Natural killer cell treated with Interleukin-12 subunit alpha and Interleukin-12 subunit beta and Interleukin-15 and Interleukin-18, amount 100 ng/mL, for 72 hours (primary cell): Measurements from ENCODE around the gene NR3C2. TPM values are rescaled to one million over a fixed set of nuclear protein-coding genes. Genes with fewer than 3 reads are reported as not detected.

Experiments
- ATAC-seq, 2 donors: fragments of 150-1000 bp; cut with Tn5 transposase in 1 of 2; sonication (Bioruptor Pico), chemical (Tn5 transposase) in 1 of 2; 2 replicates each; pipeline ENCODE4 v1.10.0; 2021
- DNase-seq: peaks from one replicate; pipeline ENCODE4 v3.0.0; 2022; ENCODE audit warnings: low spot score
- H3K27ac Mint-ChIP-seq, 2 donors: 1 replicate in 1 of 2; 2 replicates in 1 of 2; pipeline ENCODE4 v1.8.0; 2022; ENCODE audit warnings: mixed read lengths in 2 of 2, mild to moderate bottlenecking in 1 of 2, moderate library complexity in 1 of 2
- H3K27me3 Mint-ChIP-seq, 2 donors: 1 replicate in 1 of 2; 2 replicates in 1 of 2; pipeline ENCODE4 v1.8.0; 2022; ENCODE audit warnings: mixed read lengths in 2 of 2
- H3K36me3 Mint-ChIP-seq: one replicate; pipeline ENCODE4 v1.8.0; 2022; ENCODE audit warnings: mixed read lengths
- H3K4me1 Mint-ChIP-seq, 2 donors: 1 replicate in 1 of 2; 2 replicates in 1 of 2; pipeline ENCODE4 v1.8.0; 2022; ENCODE audit warnings: low read depth in 2 of 2, mixed read lengths in 2 of 2, mild to moderate bottlenecking in 1 of 2
- H3K4me3 Mint-ChIP-seq: one replicate; pipeline ENCODE4 v1.8.0; 2022; ENCODE audit warnings: mixed read lengths
- H3K9me3 Mint-ChIP-seq: 2 replicates; pipeline ENCODE4 v1.8.0; 2022; ENCODE audit warnings: mixed read lengths
- total RNA-seq, 2 donors: library from RNA; stranded (reverse); gene quantifications; one replicate each; pipeline ENCODE4 v1.2.3, GENCODE V29; 2022

NR3C2 gene
- total RNA-seq, result 1 to 10 TPM; 1.5 to 2.4 TPM

GRCh38 chr4:148441986-148442831 lies at the start of gene NR3C2:
NR3C2 (minus strand) TSS chr4:148442414.
- Mint-ChIP-seq H3K27me3 (peaks cover 28 to 42% of the 10 kb centered on the region in 2 donors), H3K36me3 (no peaks in the 10 kb centered on the region), H3K9me3 (no peaks in the 10 kb centered on the region), H3K27ac (peak within 1 kb of the TSS; percentile 64 to 79), H3K4me3 (peak within 1 kb of the TSS; percentile 93), H3K4me1 (peaks cover 16 to 21% of the 10 kb centered on the region in 2 donors)
- peak; percentile 96 to 98 for ATAC-seq
- peak; percentile 98 for DNase-seq

DNA sequence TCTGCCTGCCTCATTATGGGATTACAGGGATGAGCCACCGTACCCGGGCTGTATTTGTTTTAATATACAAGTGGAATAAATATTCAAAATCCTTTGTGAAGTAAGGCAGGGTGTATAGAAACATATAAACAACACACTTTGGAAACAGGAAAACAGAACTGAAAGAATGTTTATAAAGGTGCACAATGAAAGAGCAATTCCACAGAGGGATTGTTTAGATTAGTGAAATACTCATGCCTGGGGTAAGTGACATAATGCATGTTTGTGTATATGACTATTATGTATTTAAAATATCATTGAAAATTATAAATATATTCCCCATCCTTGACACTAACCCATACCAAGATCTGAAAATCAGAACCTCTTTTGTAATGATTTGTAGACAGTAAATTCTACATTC lies 45.0 kb upstream of the NR3C2 start:
- H3K27me3 Mint-ChIP-seq, result peaks cover 3 to 6% of the 10 kb centered on the region in 2 donors
- H3K9me3 Mint-ChIP-seq, result peaks cover 7% of the 10 kb centered on the region
- no peak overlapping the region for H3K27ac Mint-ChIP-seq
- no peak for ATAC-seq
- no peaks in the 10 kb centered on the region for H3K36me3 Mint-ChIP-seq
- H3K4me1 Mint-ChIP-seq, result no peaks in the 10 kb centered on the region
- DNase-seq, result no peak
- no peak overlapping the region for H3K4me3 Mint-ChIP-seq

DNA sequence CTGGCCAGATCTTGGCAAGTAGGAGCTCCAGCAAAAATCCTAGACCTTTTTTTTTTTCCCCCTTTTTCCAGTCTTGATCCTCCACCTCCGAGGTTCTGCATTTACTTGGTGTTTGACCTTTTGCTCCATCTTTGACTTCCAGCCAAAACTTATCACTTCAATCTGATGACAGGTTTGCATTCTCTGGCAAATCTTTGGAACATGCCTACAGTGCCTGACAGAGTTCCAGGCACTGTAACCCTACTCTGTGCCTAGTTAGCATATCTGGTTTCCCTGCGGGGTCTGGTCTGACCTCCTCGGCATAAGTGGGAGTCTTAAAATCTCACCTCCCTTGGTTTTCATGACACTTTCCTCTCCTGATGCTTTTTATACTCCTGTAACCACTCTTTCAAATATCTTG lies 39.4 kb upstream of the NR3C2 start:
- no peak for ATAC-seq
- Mint-ChIP-seq H3K9me3 (peaks cover 9% of the 10 kb centered on the region), H3K36me3 (no peaks in the 10 kb centered on the region), H3K27ac (no peak overlapping the region), H3K27me3 (peaks cover 6 to 13% of the 10 kb centered on the region in 2 donors), H3K4me3 (no peak overlapping the region), H3K4me1 (no peaks in the 10 kb centered on the region)
- DNase-seq, result no peak

DNA sequence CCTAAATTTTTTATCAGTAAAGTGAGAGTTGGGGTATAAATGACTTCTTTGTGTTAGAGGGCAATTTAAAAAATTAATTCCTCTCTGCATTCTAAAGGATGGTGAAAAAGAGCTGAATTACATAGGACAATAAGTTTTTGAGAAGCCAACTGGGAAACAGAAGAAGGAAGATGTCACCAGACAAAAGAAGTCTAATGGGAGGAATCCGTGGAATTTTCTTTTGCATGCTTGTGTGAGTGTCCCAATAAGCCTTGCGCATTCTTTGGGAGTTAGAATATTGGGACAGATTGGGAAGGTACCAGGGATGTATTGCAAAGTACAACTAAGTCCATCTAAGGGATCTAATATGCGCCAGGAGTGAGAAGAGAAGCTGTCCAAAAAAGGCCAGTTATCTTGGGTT lies 35.1 kb upstream of the NR3C2 start:
- H3K27ac Mint-ChIP-seq, result no peak overlapping the region

GRCh38 chr4:148469938-148470337 lies 27.7 kb upstream of the NR3C2 start:
- ATAC-seq, result no peak
- DNase-seq, result no peak
- no peak overlapping the region for H3K27ac Mint-ChIP-seq
- H3K9me3 Mint-ChIP-seq, result no peaks in the 10 kb centered on the region
- H3K36me3 Mint-ChIP-seq, result no peaks in the 10 kb centered on the region
- no peak overlapping the region for H3K4me3 Mint-ChIP-seq
- no peaks in the 10 kb centered on the region for H3K4me1 Mint-ChIP-seq
- peaks cover 11 to 30% of the 10 kb centered on the region in 2 donors for H3K27me3 Mint-ChIP-seq

More for the DNA sequence above, 35.1 kb upstream of the NR3C2 start:
- Mint-ChIP-seq H3K27me3 (peaks cover 3 to 15% of the 10 kb centered on the region in 2 donors), H3K4me3 (no peak overlapping the region), H3K4me1 (no peaks in the 10 kb centered on the region), H3K36me3 (no peaks in the 10 kb centered on the region), H3K9me3 (peaks cover 2% of the 10 kb centered on the region)
- no peak for DNase-seq
- no peak for ATAC-seq

DNA sequence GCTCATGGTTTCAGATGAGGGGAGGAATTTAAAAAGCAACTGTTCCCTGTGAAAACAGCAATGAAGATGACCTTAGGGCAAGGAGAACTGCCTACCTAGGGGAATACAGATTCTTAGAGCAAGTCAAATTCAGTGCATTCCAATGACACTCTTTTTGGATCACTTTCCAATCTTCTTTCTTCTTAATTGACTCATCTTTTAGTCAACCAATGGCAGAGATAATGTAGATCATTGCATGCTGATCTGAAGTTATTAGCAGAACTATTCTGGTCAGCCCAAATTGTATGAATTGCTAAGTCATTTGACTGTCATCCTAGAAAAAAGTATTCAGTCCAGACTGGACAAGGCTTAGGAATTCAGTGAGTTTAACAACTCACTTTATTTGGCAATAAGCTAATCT lies 12.6 kb upstream of the NR3C2 start:
- no peak overlapping the region for H3K27ac Mint-ChIP-seq
- DNase-seq (no peak), ATAC-seq (no peak)
- H3K36me3 Mint-ChIP-seq, result no peaks in the 10 kb centered on the region
- no peaks in the 10 kb centered on the region for H3K4me1 Mint-ChIP-seq
- H3K27me3 Mint-ChIP-seq, result peaks cover 7 to 29% of the 10 kb centered on the region in 2 donors
- peaks cover 3% of the 10 kb centered on the region for H3K9me3 Mint-ChIP-seq
- no peak overlapping the region for H3K4me3 Mint-ChIP-seq

GRCh38 chr4:148453833-148454232 lies 11.6 kb upstream of the NR3C2 start:
- Mint-ChIP-seq H3K4me3 (no peak overlapping the region), H3K27me3 (peaks cover 7 to 29% of the 10 kb centered on the region in 2 donors), H3K4me1 (no peaks in the 10 kb centered on the region), H3K9me3 (peaks cover 3% of the 10 kb centered on the region), H3K36me3 (no peaks in the 10 kb centered on the region), H3K27ac (no peak overlapping the region)
- DNase-seq (no peak), ATAC-seq (no peak)

- ATAC-seq, result no peak
These were observed 10.8 kb upstream of the NR3C2 start for GRCh38 chr4:148452970-148453369.

GRCh38 chr4:148449921-148450320 lies 7.7 kb upstream of the NR3C2 start:
- Mint-ChIP-seq H3K36me3 (no peaks in the 10 kb centered on the region), H3K27me3 (peaks cover 6 to 16% of the 10 kb centered on the region in 2 donors), H3K27ac (no peak overlapping the region), H3K9me3 (no peaks in the 10 kb centered on the region), H3K4me1 (peaks cover 3 to 7% of the 10 kb centered on the region in 2 donors), H3K4me3 (no peak overlapping the region)
- DNase-seq, result no peak
- no peak for ATAC-seq

More at GRCh38 chr4:148452970-148453369, 10.8 kb upstream of the NR3C2 start:
- Mint-ChIP-seq H3K27me3 (peaks cover 7 to 21% of the 10 kb centered on the region in 2 donors), H3K4me3 (no peak overlapping the region), H3K27ac (no peak overlapping the region), H3K9me3 (peaks cover 2% of the 10 kb centered on the region), H3K4me1 (no peaks in the 10 kb centered on the region), H3K36me3 (no peaks in the 10 kb centered on the region)
- DNase-seq, result no peak

DNA sequence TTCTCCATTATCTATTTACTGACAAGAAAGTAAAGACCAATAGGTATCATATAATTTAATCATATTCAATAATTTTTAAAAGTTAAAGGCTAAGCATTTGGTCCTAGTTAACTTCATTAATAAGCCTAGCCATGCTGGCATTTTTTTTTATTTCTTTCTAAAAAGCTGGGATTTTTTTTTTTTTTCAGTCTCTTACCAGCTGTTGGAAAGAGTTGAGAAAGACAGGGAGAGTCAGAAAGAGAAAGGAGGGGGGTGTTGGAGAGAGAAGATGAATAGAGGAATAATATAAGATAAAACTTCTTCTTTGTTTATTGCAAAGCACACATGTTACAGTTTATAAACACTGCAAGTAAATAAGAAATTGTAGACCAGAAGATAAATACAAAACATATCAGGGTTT lies 5.9 kb upstream of the NR3C2 start:
- peaks cover 3 to 7% of the 10 kb centered on the region in 2 donors for H3K4me1 Mint-ChIP-seq
- H3K27me3 Mint-ChIP-seq, result peaks cover 6 to 16% of the 10 kb centered on the region in 2 donors
- no peak for DNase-seq
- no peak overlapping the region for H3K27ac Mint-ChIP-seq
- no peaks in the 10 kb centered on the region for H3K9me3 Mint-ChIP-seq
- no peaks in the 10 kb centered on the region for H3K36me3 Mint-ChIP-seq
- ATAC-seq, result no peak
- no peak overlapping the region for H3K4me3 Mint-ChIP-seq

GRCh38 chr4:148447681-148448080 lies 5.5 kb upstream of the NR3C2 start:
- Mint-ChIP-seq H3K4me3 (no peak overlapping the region), H3K4me1 (peaks cover 7% of the 10 kb centered on the region in 2 donors), H3K27me3 (peaks cover 6 to 16% of the 10 kb centered on the region in 2 donors), H3K27ac (no peak overlapping the region), H3K9me3 (no peaks in the 10 kb centered on the region), H3K36me3 (no peaks in the 10 kb centered on the region)
- DNase-seq, result no peak
- ATAC-seq, result no peak

GRCh38 chr4:148445860-148446330 lies 3.7 kb upstream of the NR3C2 start:
- peaks cover 12 to 23% of the 10 kb centered on the region in 2 donors for H3K27me3 Mint-ChIP-seq
- peak overlapping the region; percentile 7 to 23 for H3K27ac Mint-ChIP-seq
- peaks cover 14 to 20% of the 10 kb centered on the region in 2 donors for H3K4me1 Mint-ChIP-seq
- DNase-seq (no peak), ATAC-seq (no peak)
- peak overlapping the region; percentile 86 for H3K4me3 Mint-ChIP-seq
- H3K9me3 Mint-ChIP-seq, result no peaks in the 10 kb centered on the region
- H3K36me3 Mint-ChIP-seq, result no peaks in the 10 kb centered on the region

DNA sequence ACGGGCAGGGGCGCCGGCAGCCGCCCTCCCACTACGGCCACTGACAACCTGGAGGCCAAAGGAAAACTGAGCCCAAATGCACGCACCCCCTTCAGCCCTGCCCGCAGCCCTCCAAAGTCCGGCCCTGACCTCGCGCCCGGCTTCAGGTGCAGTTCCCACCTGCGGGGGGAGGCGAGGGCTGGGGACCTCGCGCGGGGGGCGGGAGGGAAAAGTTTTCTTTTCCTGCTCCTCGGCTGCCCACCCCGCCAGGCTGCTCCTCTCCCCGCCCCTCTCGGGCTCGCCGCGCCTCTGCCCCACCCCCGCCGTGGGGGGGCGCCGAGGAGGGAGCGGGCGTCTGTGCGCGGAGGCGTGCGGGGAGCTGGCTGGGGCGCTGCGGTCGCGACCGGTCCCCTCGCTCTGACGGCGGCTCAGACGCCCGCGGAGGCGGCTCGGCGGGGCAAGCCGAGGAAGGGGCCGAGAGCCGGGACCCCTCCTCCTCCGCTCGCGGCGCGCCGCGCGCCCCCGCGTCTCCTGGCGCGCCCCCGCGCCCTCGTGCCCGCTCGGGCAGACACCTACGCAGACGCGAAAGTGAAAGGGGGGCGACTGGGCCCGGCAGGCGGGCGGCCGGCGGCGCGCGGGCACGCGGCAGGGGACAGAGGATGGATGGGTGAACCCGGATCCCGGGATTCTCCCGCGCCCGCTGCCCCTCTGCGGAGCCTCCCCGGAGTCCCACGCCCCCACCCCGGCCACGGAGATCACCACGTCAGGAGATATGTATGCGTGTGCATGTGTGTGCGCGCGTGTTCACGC lies 3.1 kb upstream of the NR3C2 start:
- no peak overlapping the region for H3K27ac Mint-ChIP-seq
- H3K36me3 Mint-ChIP-seq, result no peaks in the 10 kb centered on the region
- no peaks in the 10 kb centered on the region for H3K9me3 Mint-ChIP-seq
- H3K4me1 Mint-ChIP-seq, result peaks cover 16 to 21% of the 10 kb centered on the region in 2 donors
- ATAC-seq, result peak; percentile 13 to 34
- peaks cover 14 to 27% of the 10 kb centered on the region in 2 donors for H3K27me3 Mint-ChIP-seq
- DNase-seq, result peak; percentile 72
- peak overlapping the region; percentile 86 for H3K4me3 Mint-ChIP-seq
